HepG2 (cell line): ENCODE results near the gene ENO2. TPM values are rescaled to one million over a fixed set of nuclear protein-coding genes. Genes with fewer than 3 reads are reported as not detected.

ENCODE experiments used
- ATF7-NPFF ChIP-seq: sonication (generic); formaldehyde crosslinking; IDR thresholded peaks from 2 replicates; pipeline ENCODE4 v1.8.1; 2023; ENCODE audit warnings: mild to moderate bottlenecking, low read depth, missing genetic modification reagents, moderate library complexity
- GPN1 ChIP-seq: sonication (generic); formaldehyde crosslinking; IDR thresholded peaks from 2 replicates; pipeline ENCODE4 v1.5.1; 2020; ENCODE audit warnings: missing genetic modification reagents, borderline replicate concordance
- HHEX ChIP-seq: IDR thresholded peaks from 2 replicates; pipeline ENCODE4 v1.6.1; 2016; ENCODE audit warnings: control low read depth
- IKZF1 ChIP-seq: fragments of 450-650 bp; IDR thresholded peaks from 2 replicates; pipeline ENCODE4 v1.7.1; 2016
- MAFF ChIP-seq: IDR thresholded peaks from 2 replicates; pipeline ENCODE4 v1.6.1; 2011; ENCODE audit warnings: low read depth, low read length, improper control_type of control experiment
- MTA1 ChIP-seq: sonication (generic); formaldehyde crosslinking; IDR thresholded peaks from 2 replicates; pipeline ENCODE4 v1.4.0; 2020; ENCODE audit warnings: missing genetic modification reagents, mild to moderate bottlenecking, borderline replicate concordance
- NR2F2 ChIP-seq: IDR thresholded peaks from 2 replicates; pipeline ENCODE4 v1.6.1; 2012; ENCODE audit warnings: low read depth, inconsistent platforms, borderline replicate concordance
- TGIF2 ChIP-seq: IDR thresholded peaks from 2 replicates; pipeline ENCODE4 v1.6.1; 2016; ENCODE audit warnings: control low read depth, missing compliant biosample characterization
- ZBTB38 ChIP-seq: sonication (generic); formaldehyde crosslinking; IDR thresholded peaks from 2 replicates; pipeline ENCODE4 v1.5.1; 2020; ENCODE audit warnings: mild to moderate bottlenecking, missing genetic modification reagents
- ZNF280D ChIP-seq: sonication (generic); formaldehyde crosslinking; IDR thresholded peaks from 2 replicates; pipeline ENCODE4 v1.5.1; 2020; ENCODE audit warnings: mild to moderate bottlenecking, missing genetic modification reagents
- ZNF816 ChIP-seq: sonication (generic); formaldehyde crosslinking; IDR thresholded peaks from 2 replicates; pipeline ENCODE4 v1.8.0; 2022; ENCODE audit warnings: missing genetic modification reagents, mild to moderate bottlenecking, borderline replicate concordance
- polyA plus RNA-seq, 8 experiments: library from polyadenylated mRNA; depleted of rRNA in 3 of 8; stranded (reverse) in 7 of 8; unstranded in 1 of 8; fragments of >200 nt; fragmentation: Illumina TruSeq in 4 of 8; extraction: Trizol in 4 of 8; gene quantifications; 2 replicates each; pipeline versions ENCODE4 v1.2.1 to v1.2.3, GENCODE V29; 2011 to 2016; ENCODE audit warnings: low read depth in 4 of 8, missing spikeins in 1 of 8, mixed read lengths in 1 of 8; ENCODE audit not compliant: insufficient read depth in 1 of 8
- total RNA-seq, 5 experiments: library from RNA; depleted of rRNA; stranded (reverse); fragments of >200 nt; fragmentation: Illumina TruSeq; extraction: Trizol; gene quantifications; 2 replicates each; pipeline ENCODE4 v1.2.3, GENCODE V29; 2016; ENCODE audit warnings: low read depth in 1 of 5
- TF ChIP-seq, protein P1 (sequence below): sonication (generic); formaldehyde crosslinking; IDR thresholded peaks from 2 replicates; pipeline ENCODE4 v1.4.0; 2020; ENCODE audit warnings: missing genetic modification reagents
- TF ChIP-seq, protein P2 (sequence below): sonication (generic); formaldehyde crosslinking; IDR thresholded peaks from 2 replicates; pipeline ENCODE4 v1.4.0; 2020; ENCODE audit warnings: missing genetic modification reagents
- TF ChIP-seq, protein P3 (sequence below): sonication (generic); formaldehyde crosslinking; IDR thresholded peaks from 2 replicates; pipeline ENCODE4 v1.4.0; 2020; ENCODE audit warnings: missing genetic modification reagents
- TF ChIP-seq, protein P4 (sequence below), 2 experiments: sonication (generic) in 1 of 2; formaldehyde crosslinking in 1 of 2; IDR thresholded peaks; 2 replicates each; pipeline versions ENCODE4 v1.5.1 to v1.6.1; 2011 to 2020; ENCODE audit warnings: borderline replicate concordance in 1 of 2, low read depth in 1 of 2, low read length in 1 of 2, mild to moderate bottlenecking in 1 of 2, missing genetic modification reagents in 1 of 2, moderate library complexity in 1 of 2

The ENO2 gene
- total and polyA plus RNA-seq, 2 of the 13 experiments (the other 11 are each of a cell fraction or from before 2014, with no cell fraction given), result 19.3 to 136 TPM

DNA sequence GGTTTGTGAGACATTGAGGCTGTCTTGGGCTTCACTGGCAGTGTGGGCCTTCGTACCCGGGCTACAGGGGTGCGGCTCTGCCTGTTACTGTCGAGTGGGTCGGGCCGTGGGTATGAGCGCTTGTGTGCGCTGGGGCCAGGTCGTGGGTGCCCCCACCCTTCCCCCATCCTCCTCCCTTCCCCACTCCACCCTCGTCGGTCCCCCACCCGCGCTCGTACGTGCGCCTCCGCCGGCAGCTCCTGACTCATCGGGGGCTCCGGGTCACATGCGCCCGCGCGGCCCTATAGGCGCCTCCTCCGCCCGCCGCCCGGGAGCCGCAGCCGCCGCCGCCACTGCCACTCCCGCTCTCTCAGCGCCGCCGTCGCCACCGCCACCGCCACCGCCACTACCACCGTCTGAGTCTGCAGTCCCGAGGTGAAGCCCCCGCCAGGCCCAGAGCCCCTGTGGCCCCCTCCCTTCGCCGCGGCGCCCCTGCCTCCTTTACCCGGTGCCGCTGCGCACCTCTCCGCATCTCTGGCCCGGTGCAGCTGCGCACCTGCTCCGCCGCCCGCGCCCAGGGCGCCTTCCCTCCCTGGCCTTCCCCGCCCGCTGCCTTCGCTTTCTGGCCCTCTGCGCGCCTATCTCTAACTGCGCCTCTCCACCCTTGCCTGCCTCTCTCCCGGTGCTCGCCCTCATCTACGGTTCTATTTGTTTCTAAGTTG is at the start of gene ENO2 (continued):
- TF ChIP-seq ATF7-NPFF (CRISPR knock-in tag) (0 out of 2 replicates have a peak, but pooled peaks have one; percentile 30), ZNF816 (0 out of 2 replicates have a peak, but pooled peaks have one; percentile 63), MTA1 (CRISPR knock-in tag) (peak; percentile 26; the same call in 1 of the 2 replicates), ZNF280D (CRISPR knock-in tag) (no peak), GPN1 (CRISPR knock-in tag) (no peak), TGIF2 (no peak), ZBTB38 (0 out of 2 replicates have a peak, but pooled peaks have one; percentile 8), MAFF (no peak), NR2F2 (0 out of 2 replicates have a peak, but pooled peaks have one; percentile 7), IKZF1 (no peak), HHEX (CRISPR knock-in tag) (no peak)
- TF ChIP-seq, protein P1, sequence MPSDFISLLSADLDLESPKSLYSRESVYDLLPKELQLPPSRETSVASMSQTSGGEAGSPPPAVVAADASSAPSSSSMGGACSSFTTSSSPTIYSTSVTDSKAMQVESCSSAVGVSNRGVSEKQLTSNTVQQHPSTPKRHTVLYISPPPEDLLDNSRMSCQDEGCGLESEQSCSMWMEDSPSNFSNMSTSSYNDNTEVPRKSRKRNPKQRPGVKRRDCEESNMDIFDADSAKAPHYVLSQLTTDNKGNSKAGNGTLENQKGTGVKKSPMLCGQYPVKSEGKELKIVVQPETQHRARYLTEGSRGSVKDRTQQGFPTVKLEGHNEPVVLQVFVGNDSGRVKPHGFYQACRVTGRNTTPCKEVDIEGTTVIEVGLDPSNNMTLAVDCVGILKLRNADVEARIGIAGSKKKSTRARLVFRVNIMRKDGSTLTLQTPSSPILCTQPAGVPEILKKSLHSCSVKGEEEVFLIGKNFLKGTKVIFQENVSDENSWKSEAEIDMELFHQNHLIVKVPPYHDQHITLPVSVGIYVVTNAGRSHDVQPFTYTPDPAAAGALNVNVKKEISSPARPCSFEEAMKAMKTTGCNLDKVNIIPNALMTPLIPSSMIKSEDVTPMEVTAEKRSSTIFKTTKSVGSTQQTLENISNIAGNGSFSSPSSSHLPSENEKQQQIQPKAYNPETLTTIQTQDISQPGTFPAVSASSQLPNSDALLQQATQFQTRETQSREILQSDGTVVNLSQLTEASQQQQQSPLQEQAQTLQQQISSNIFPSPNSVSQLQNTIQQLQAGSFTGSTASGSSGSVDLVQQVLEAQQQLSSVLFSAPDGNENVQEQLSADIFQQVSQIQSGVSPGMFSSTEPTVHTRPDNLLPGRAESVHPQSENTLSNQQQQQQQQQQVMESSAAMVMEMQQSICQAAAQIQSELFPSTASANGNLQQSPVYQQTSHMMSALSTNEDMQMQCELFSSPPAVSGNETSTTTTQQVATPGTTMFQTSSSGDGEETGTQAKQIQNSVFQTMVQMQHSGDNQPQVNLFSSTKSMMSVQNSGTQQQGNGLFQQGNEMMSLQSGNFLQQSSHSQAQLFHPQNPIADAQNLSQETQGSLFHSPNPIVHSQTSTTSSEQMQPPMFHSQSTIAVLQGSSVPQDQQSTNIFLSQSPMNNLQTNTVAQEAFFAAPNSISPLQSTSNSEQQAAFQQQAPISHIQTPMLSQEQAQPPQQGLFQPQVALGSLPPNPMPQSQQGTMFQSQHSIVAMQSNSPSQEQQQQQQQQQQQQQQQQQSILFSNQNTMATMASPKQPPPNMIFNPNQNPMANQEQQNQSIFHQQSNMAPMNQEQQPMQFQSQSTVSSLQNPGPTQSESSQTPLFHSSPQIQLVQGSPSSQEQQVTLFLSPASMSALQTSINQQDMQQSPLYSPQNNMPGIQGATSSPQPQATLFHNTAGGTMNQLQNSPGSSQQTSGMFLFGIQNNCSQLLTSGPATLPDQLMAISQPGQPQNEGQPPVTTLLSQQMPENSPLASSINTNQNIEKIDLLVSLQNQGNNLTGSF (CRISPR knock-in tag), result no peak
- TF ChIP-seq, protein P2, sequence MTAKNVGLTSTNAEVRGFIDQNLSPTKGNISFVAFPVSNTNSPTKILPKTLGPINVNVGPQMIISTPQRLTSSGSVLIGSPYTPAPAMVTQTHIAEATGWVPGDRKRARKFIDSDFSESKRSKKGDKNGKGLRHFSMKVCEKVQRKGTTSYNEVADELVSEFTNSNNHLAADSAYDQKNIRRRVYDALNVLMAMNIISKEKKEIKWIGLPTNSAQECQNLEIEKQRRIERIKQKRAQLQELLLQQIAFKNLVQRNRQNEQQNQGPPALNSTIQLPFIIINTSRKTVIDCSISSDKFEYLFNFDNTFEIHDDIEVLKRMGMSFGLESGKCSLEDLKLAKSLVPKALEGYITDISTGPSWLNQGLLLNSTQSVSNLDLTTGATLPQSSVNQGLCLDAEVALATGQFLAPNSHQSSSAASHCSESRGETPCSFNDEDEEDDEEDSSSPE (CRISPR knock-in tag), result peak; percentile 47; the same call in 1 of the 2 replicates
- TF ChIP-seq, protein P3, sequence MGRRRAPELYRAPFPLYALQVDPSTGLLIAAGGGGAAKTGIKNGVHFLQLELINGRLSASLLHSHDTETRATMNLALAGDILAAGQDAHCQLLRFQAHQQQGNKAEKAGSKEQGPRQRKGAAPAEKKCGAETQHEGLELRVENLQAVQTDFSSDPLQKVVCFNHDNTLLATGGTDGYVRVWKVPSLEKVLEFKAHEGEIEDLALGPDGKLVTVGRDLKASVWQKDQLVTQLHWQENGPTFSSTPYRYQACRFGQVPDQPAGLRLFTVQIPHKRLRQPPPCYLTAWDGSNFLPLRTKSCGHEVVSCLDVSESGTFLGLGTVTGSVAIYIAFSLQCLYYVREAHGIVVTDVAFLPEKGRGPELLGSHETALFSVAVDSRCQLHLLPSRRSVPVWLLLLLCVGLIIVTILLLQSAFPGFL (CRISPR knock-in tag), result no peak
- TF ChIP-seq, protein P4, sequence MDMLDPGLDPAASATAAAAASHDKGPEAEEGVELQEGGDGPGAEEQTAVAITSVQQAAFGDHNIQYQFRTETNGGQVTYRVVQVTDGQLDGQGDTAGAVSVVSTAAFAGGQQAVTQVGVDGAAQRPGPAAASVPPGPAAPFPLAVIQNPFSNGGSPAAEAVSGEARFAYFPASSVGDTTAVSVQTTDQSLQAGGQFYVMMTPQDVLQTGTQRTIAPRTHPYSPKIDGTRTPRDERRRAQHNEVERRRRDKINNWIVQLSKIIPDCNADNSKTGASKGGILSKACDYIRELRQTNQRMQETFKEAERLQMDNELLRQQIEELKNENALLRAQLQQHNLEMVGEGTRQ (IDR thresholded peaks at IDR 0.05; ENCODE audit: low read depth, low read length), result no peak
- TF ChIP-seq, protein P4 (CRISPR knock-in tag; IDR thresholded peaks at IDR 0.05; ENCODE audit: borderline replicate concordance), result peak; percentile 68
